Endothelial cell of umbilical vein (primary cell): ENCODE measurements around the gene DUOXA1. TPM values are rescaled to one million over a fixed set of nuclear protein-coding genes. Genes with fewer than 3 reads are reported as not detected.

Experiments
- BruUV-seq: library from RNA; stranded (reverse); fragments of 400-500 nt; replicated peaks from 2 replicates; lab custom pipeline; 2021; lab: Mats Ljungman, UMichigan
- CTCF ChIA-PET: fragments of 300-600, 350-600 bp; sonication (Branson Sonifier 250); formaldehyde crosslinking; loops from one replicate; lab custom pipeline; 2021; ENCODE audit warnings: antibody characterized with exemption, inconsistent platforms; lab: Charles Lee
- POLR2A ChIA-PET: fragments of 300-600, 350-600 bp; sonication (Branson Sonifier 250); formaldehyde crosslinking; loops from one replicate; lab custom pipeline; 2021; ENCODE audit warnings: antibody characterized with exemption, inconsistent platforms; lab: Charles Lee
- DNase-seq: peaks from one replicate; pipeline ENCODE4 v3.0.0-alpha.2; 2011; ENCODE audit warnings: low read depth, low spot score
- FAIRE-seq: peaks from 2 replicates; lab custom pipeline; 2011; peaks lifted over from hg19 to GRCh38; lab: Jason Lieb, UNC
- H2AFZ ChIP-seq: 2 replicates; pipeline ENCODE4 v1.6.0; 2012; ENCODE audit warnings: low read depth, low read length, control low read depth, inconsistent platforms
- H3K27ac ChIP-seq: 2 replicates; pipeline ENCODE4 v1.5.1; 2011; ENCODE audit warnings: low read depth, mild to moderate bottlenecking, control low read depth, low read length, moderate library complexity; ENCODE audit not compliant: insufficient read depth
- H3K27me3 ChIP-seq, 2 experiments: 2 replicates each; pipeline versions ENCODE4 v1.6.0 to v1.6.1; 2011; ENCODE audit warnings: low read length in 2 of 2, mixed read lengths in 1 of 2; ENCODE audit not compliant: control insufficient read depth in 2 of 2, insufficient read depth in 2 of 2
- H3K36me3 ChIP-seq, 2 experiments: 2 replicates in 1 of 2; 3 replicates in 1 of 2; pipeline ENCODE4 v1.5.1; 2011; ENCODE audit warnings: low read length in 2 of 2, mild to moderate bottlenecking in 1 of 2, moderate library complexity in 1 of 2; ENCODE audit not compliant: control insufficient read depth in 2 of 2, insufficient read depth in 2 of 2; ENCODE audit errors: extremely low read depth in 1 of 2
- H3K4me1 ChIP-seq: 3 replicates; pipeline ENCODE4 v1.5.1; 2011; ENCODE audit warnings: mild to moderate bottlenecking, low read length; ENCODE audit not compliant: control insufficient read depth, insufficient read depth; ENCODE audit errors: extremely low read depth
- H3K4me2 ChIP-seq: 2 replicates; pipeline ENCODE4 v1.6.1; 2011; ENCODE audit warnings: low read length, control low read depth, mixed read lengths; ENCODE audit not compliant: insufficient read depth
- H3K4me3 ChIP-seq, 3 experiments: fragments of 200-600 bp in 1 of 3; sonication (generic), shearing (Covaris generic) in 1 of 3; replicated peaks in 1 of 3; 2 replicates each; pipeline ENCODE4 v1.5.1; 2011 to 2016; ENCODE audit warnings: control low read depth in 3 of 3, low read length in 3 of 3, mild to moderate bottlenecking in 2 of 3, inconsistent platforms in 1 of 3, low read depth in 1 of 3, moderate library complexity in 1 of 3; ENCODE audit not compliant: insufficient read depth in 1 of 3
- H3K79me2 ChIP-seq: 2 replicates; pipeline ENCODE4 v1.6.0; 2012; ENCODE audit warnings: low read length, inconsistent platforms; ENCODE audit not compliant: control insufficient read depth, insufficient read depth
- H3K9ac ChIP-seq: replicated peaks from 2 replicates; pipeline ENCODE3; 2011; ENCODE audit warnings: low read length, control low read depth; ENCODE audit not compliant: insufficient read depth; ENCODE audit errors: extremely low read depth
- H3K9me1 ChIP-seq: replicated peaks from 3 replicates; pipeline ENCODE4 v1.6.0; 2011; ENCODE audit warnings: mild to moderate bottlenecking, low read length; ENCODE audit not compliant: control insufficient read depth, insufficient read depth; ENCODE audit errors: extremely low read depth
- H3K9me3 ChIP-seq: replicated peaks from 2 replicates; pipeline ENCODE4 v1.5.1; 2012; ENCODE audit warnings: low read length, inconsistent platforms; ENCODE audit not compliant: control insufficient read depth, insufficient read depth
- H4K20me1 ChIP-seq: replicated peaks from 2 replicates; pipeline ENCODE3; 2011; ENCODE audit warnings: mild to moderate bottlenecking, low read length; ENCODE audit not compliant: control insufficient read depth, insufficient read depth; ENCODE audit errors: extremely low read depth
- CTCF ChIP-seq, 2 donors: IDR thresholded peaks; 1 replicate in 1 of 2; 2 replicates in 1 of 2; pipeline ENCODE4 v1.5.1; 2011; ENCODE audit warnings: low read length in 2 of 2, mild to moderate bottlenecking in 2 of 2, moderate library complexity in 2 of 2, control low read depth in 1 of 2, inconsistent platforms in 1 of 2, low read depth in 1 of 2; ENCODE audit not compliant: insufficient read depth in 1 of 2; ENCODE audit errors: extremely low read depth in 1 of 2
- EZH2 ChIP-seq: IDR thresholded peaks from 2 replicates; pipeline ENCODE4 v1.6.1; 2012; ENCODE audit warnings: borderline replicate concordance, low read depth, mild to moderate bottlenecking, moderate library complexity, low read length, inconsistent platforms; ENCODE audit not compliant: severe bottlenecking
- GATA2 ChIP-seq: IDR thresholded peaks from 2 replicates; pipeline ENCODE4 v1.7.0; 2011; ENCODE audit warnings: low read depth, mild to moderate bottlenecking, moderate library complexity, mixed read lengths, low read length; ENCODE audit not compliant: insufficient read length, insufficient read depth
- MYC ChIP-seq: IDR thresholded peaks from one replicate; pipeline ENCODE4 v1.6.1; 2011; ENCODE audit warnings: mild to moderate bottlenecking, low read depth, low read length
- POLR2AphosphoS5 ChIP-seq: IDR thresholded peaks from 2 replicates; pipeline ENCODE4 v1.6.1; 2012; ENCODE audit warnings: low read depth, mild to moderate bottlenecking, control low read depth, low read length, moderate library complexity; ENCODE audit not compliant: insufficient read depth
- dilution Hi-C: fragments of 300-500 bp; cut with MboI; formaldehyde crosslinking; loops from one replicate; pipeline ENCODE4 v1.15.0; 2019; ENCODE audit warnings: low sequenced_read_pairs; ENCODE audit not compliant: extremely low pct_ligation_motif_present
- intact Hi-C: fragments of 100-400 bp; cut with micrococcal nuclease; formaldehyde crosslinking; loops from one replicate; pipeline ENCODE4 v1.10.0; 2022
- polyA plus RNA-seq, 4 experiments: library from polyadenylated mRNA; depleted of rRNA in 3 of 4; stranded (reverse) in 3 of 4; unstranded in 1 of 4; fragments of >200 nt; gene quantifications; 2 replicates each; pipeline versions ENCODE4 v1.2.1 to v1.2.3, GENCODE V29; 2011 to 2012; ENCODE audit warnings: missing spikeins in 1 of 4
- total RNA-seq: library from RNA; stranded (reverse); gene quantifications from 2 replicates; pipeline ENCODE4 v1.2.3, GENCODE V29; 2021

The DUOXA1 gene
- total and polyA plus RNA-seq, 2 donors (not counting 3 experiments of a cell fraction or from before 2014, with no cell fraction given), result 0.07 TPM; not detected in 1

GRCh38 chr15:45110256-45110820 lies 19.3 kb downstream of the DUOXA1 start:
- Histone ChIP-seq H3K4me3 (no peak overlapping the region), H3K4me1 (no peaks in the 10 kb centered on the region), H2AFZ (no peak overlapping the region), H3K27me3 (peaks cover 55 to 63% of the 10 kb centered on the region in 2 experiments), H3K4me2 (no peak overlapping the region), H4K20me1 (no peaks in the 10 kb centered on the region), H3K36me3 (no peaks in the 10 kb centered on the region), H3K9me3 (no peaks in the 10 kb centered on the region), H3K9me1 (no peaks in the 10 kb centered on the region), H3K27ac (no peak overlapping the region), H3K79me2 (no peaks in the 10 kb centered on the region), H3K9ac (no peak overlapping the region)
- CTCF ChIA-PET, result interaction anchor here (1.4 to 2.0 kb wide), 2 partner anchors 8 to 23 kb away, joined by 3 to 11 read pairs; no protein-coding TSS in a partner anchor
- DNase-seq (no peak), FAIRE-seq (no peak)
- TF ChIP-seq MYC (no peak), EZH2 (peak; percentile 7), CTCF (IDR thresholded peaks at IDR 0.05; ENCODE audit: extremely low read depth in 1 of 2, insufficient read depth in 1 of 2, low read depth in 1 of 2, low read length in 2 of 2) (peak in 1 of 2 donors; percentile 2), POLR2AphosphoS5 (no peak), GATA2 (no peak)
- POLR2A ChIA-PET, result no interaction called here
- no TSS peak for BruUV-seq
- dilution Hi-C loops (no loop called here), intact Hi-C loops (no loop called here)
